ENCODE data around the gene MLLT6.

DNA sequence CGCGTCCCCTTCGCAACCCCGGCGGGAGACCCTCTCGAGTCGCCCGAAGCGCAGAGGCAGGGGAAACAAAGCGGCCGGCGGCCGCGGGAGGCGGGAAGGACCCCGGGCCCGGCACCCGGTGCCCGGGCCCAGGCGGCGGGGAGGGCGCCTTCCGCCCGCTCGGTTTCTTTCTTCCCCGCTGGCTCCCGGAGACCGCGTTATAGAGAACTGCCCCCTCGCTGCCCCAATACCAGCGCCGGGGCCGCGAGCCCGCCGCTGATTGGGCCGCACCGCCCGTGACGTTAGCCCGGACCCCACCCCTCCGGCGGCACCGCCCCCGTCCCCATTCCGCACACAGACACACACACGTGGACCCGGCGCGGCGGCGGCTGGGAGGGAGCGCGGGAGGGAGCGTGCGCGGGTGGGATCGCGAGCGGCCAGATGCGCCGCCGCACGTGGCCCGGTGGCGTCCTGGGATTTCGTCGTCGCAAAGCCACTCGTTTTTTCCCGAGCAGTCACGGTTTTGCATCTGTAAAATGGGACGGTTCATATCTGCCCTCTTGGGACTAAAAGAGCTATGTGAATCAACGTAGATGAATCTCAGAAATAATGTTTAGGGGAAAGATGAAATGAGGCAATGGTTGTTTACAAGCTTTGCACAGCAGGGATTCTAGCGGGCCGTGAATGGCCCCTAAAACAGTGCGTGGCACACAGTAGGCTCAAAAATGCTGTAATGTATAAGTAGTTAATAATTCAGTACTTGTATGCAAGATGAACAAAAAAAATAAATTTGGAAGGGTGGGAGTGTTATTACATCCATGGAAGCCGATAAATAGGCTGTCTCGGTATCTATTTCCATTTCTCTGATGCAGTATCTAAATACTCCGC, 30.1 kb upstream of the MLLT6 start, which contains the start of gene EPOP:
- TF ChIP-seq, protein P1, sequence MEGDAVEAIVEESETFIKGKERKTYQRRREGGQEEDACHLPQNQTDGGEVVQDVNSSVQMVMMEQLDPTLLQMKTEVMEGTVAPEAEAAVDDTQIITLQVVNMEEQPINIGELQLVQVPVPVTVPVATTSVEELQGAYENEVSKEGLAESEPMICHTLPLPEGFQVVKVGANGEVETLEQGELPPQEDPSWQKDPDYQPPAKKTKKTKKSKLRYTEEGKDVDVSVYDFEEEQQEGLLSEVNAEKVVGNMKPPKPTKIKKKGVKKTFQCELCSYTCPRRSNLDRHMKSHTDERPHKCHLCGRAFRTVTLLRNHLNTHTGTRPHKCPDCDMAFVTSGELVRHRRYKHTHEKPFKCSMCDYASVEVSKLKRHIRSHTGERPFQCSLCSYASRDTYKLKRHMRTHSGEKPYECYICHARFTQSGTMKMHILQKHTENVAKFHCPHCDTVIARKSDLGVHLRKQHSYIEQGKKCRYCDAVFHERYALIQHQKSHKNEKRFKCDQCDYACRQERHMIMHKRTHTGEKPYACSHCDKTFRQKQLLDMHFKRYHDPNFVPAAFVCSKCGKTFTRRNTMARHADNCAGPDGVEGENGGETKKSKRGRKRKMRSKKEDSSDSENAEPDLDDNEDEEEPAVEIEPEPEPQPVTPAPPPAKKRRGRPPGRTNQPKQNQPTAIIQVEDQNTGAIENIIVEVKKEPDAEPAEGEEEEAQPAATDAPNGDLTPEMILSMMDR (IDR thresholded peaks at IDR 0.05; ENCODE audit: low read depth, low read length): no peak
- TF ChIP-seq EZH2phosphoT487 (IDR thresholded peaks at IDR 0.05; ENCODE audit: low read depth): no peak

Data from OCI-LY3 (cell line).